Measurements from ENCODE around the gene DPP4.
"Not testable (repeated sequence)": the region's sequence is repeated elsewhere in the genome, so short reads cannot be mapped to it uniquely, and the experiment has no call there.

The DPP4 gene

GRCh38 chr2:162058973-162059668 lies 14.9 kb downstream of the DPP4 start:
- no peak overlapping the region for H3K9ac ChIP-seq (ENCODE audit: insufficient read length)
- H3K27ac ChIP-seq, result no peak overlapping the region
- TF ChIP-seq FOXP2 (optimal IDR thresholded peaks at IDR 0.05; ENCODE audit: control extremely low read depth, extremely low read length, insufficient read depth) (no peak), EZH2 (IDR thresholded peaks at IDR 0.05) (no peak), POLR2AphosphoS5 (IDR thresholded peaks at IDR 0.05; ENCODE audit: borderline replicate concordance, low read depth, low read length) (no peak)
- DNase-seq (ENCODE audit: low read depth, low spot score), result no peak
- no peak overlapping the region for H3K4me3 ChIP-seq
- 0 out of 2 replicates have a peak, but pooled peaks cover 8% of the 10 kb centered on the region for H3K9me3 ChIP-seq (ENCODE audit: low read depth, low read length)
- H3K36me3 ChIP-seq (ENCODE audit: insufficient read depth, low read length), result no peaks in the 10 kb centered on the region

- H3K4me3 ChIP-seq, result no peak overlapping the region
- TF ChIP-seq POLR2AphosphoS5 (IDR thresholded peaks at IDR 0.05; ENCODE audit: borderline replicate concordance, low read depth, low read length) (no peak), FOXP2 (optimal IDR thresholded peaks at IDR 0.05; ENCODE audit: control extremely low read depth, extremely low read length, insufficient read depth) (no peak), EZH2 (IDR thresholded peaks at IDR 0.05) (no peak)
- H3K9me3 ChIP-seq (ENCODE audit: low read depth, low read length), result 0 out of 2 replicates have a peak, but pooled peaks cover 8% of the 10 kb centered on the region
- DNase-seq (ENCODE audit: low read depth, low spot score), result no peak
- no peaks in the 10 kb centered on the region for H3K36me3 ChIP-seq (ENCODE audit: insufficient read depth, low read length)
- no peak overlapping the region for H3K9ac ChIP-seq (ENCODE audit: insufficient read length)
- H3K27ac ChIP-seq, result no peak overlapping the region
These were observed 16.6 kb downstream of the DPP4 start for GRCh38 chr2:162057426-162057825.

GRCh38 chr2:162056796-162057399 lies 17.1 kb downstream of the DPP4 start:
- TF ChIP-seq FOXP2 (optimal IDR thresholded peaks at IDR 0.05; ENCODE audit: control extremely low read depth, extremely low read length, insufficient read depth) (no peak), EZH2 (IDR thresholded peaks at IDR 0.05) (no peak), POLR2AphosphoS5 (IDR thresholded peaks at IDR 0.05; ENCODE audit: borderline replicate concordance, low read depth, low read length) (no peak)
- no peak for DNase-seq (ENCODE audit: low read depth, low spot score)
- Histone ChIP-seq H3K36me3 (ENCODE audit: insufficient read depth, low read length) (no peaks in the 10 kb centered on the region), H3K9me3 (ENCODE audit: low read depth, low read length) (0 out of 2 replicates have a peak, but pooled peaks cover 8% of the 10 kb centered on the region), H3K27ac (no peak overlapping the region), H3K4me3 (no peak overlapping the region), H3K9ac (ENCODE audit: insufficient read length) (no peak overlapping the region)

- no peak for DNase-seq (ENCODE audit: low read depth, low spot score)
- no peak for TF ChIP-seq EZH2 (IDR thresholded peaks at IDR 0.05)
- no peak for TF ChIP-seq FOXP2 (optimal IDR thresholded peaks at IDR 0.05; ENCODE audit: control extremely low read depth, extremely low read length, insufficient read depth)
- no peak for TF ChIP-seq POLR2AphosphoS5 (IDR thresholded peaks at IDR 0.05; ENCODE audit: borderline replicate concordance, low read depth, low read length)
- Histone ChIP-seq H3K9ac (ENCODE audit: insufficient read length) (no peak overlapping the region), H3K9me3 (ENCODE audit: low read depth, low read length) (0 out of 2 replicates have a peak, but pooled peaks cover 8% of the 10 kb centered on the region), H3K27ac (no peak overlapping the region), H3K36me3 (ENCODE audit: insufficient read depth, low read length) (no peaks in the 10 kb centered on the region), H3K4me3 (no peak overlapping the region)
These were observed 20.2 kb downstream of the DPP4 start for GRCh38 chr2:162053808-162054155.

GRCh38 chr2:162053066-162053807 lies 20.8 kb downstream of the DPP4 start:
- no peak overlapping the region for H3K27ac ChIP-seq
- no peak for TF ChIP-seq FOXP2 (optimal IDR thresholded peaks at IDR 0.05; ENCODE audit: control extremely low read depth, extremely low read length, insufficient read depth)
- no peak for TF ChIP-seq EZH2 (IDR thresholded peaks at IDR 0.05)
- no peak for TF ChIP-seq POLR2AphosphoS5 (IDR thresholded peaks at IDR 0.05; ENCODE audit: borderline replicate concordance, low read depth, low read length)
- no peaks in the 10 kb centered on the region for H3K36me3 ChIP-seq (ENCODE audit: insufficient read depth, low read length)
- H3K4me3 ChIP-seq, result no peak overlapping the region
- 0 out of 2 replicates have a peak, but pooled peaks cover 8% of the 10 kb centered on the region for H3K9me3 ChIP-seq (ENCODE audit: low read depth, low read length)
- H3K9ac ChIP-seq (ENCODE audit: insufficient read length), result no peak overlapping the region
- DNase-seq (ENCODE audit: low read depth, low spot score), result no peak

GRCh38 chr2:162050513-162050961 lies 23.5 kb downstream of the DPP4 start:
- TF ChIP-seq FOXP2 (optimal IDR thresholded peaks at IDR 0.05; ENCODE audit: control extremely low read depth, extremely low read length, insufficient read depth) (no peak), POLR2AphosphoS5 (IDR thresholded peaks at IDR 0.05; ENCODE audit: borderline replicate concordance, low read depth, low read length) (no peak), EZH2 (IDR thresholded peaks at IDR 0.05) (no peak)
- Histone ChIP-seq H3K27ac (no peak overlapping the region), H3K9me3 (ENCODE audit: low read depth, low read length) (no peaks in the 10 kb centered on the region), H3K9ac (ENCODE audit: insufficient read length) (no peak overlapping the region), H3K4me3 (no peak overlapping the region), H3K36me3 (ENCODE audit: insufficient read depth, low read length) (no peaks in the 10 kb centered on the region)
- no peak for DNase-seq (ENCODE audit: low read depth, low spot score)

GRCh38 chr2:162049089-162049488 lies 24.9 kb downstream of the DPP4 start:
- not testable (repeated sequence) for DNase-seq (ENCODE audit: low read depth, low spot score); H3K27ac ChIP-seq; H3K4me3 ChIP-seq; H3K9me3 ChIP-seq (ENCODE audit: low read depth, low read length); H3K9ac ChIP-seq (ENCODE audit: insufficient read length); H3K36me3 ChIP-seq (ENCODE audit: insufficient read depth, low read length)

- no peak for DNase-seq (ENCODE audit: low read depth, low spot score)
- TF ChIP-seq FOXP2 (optimal IDR thresholded peaks at IDR 0.05; ENCODE audit: control extremely low read depth, extremely low read length, insufficient read depth) (no peak), POLR2AphosphoS5 (IDR thresholded peaks at IDR 0.05; ENCODE audit: borderline replicate concordance, low read depth, low read length) (no peak), EZH2 (IDR thresholded peaks at IDR 0.05) (no peak)
- no peak overlapping the region for H3K27ac ChIP-seq
- no peak overlapping the region for H3K4me3 ChIP-seq
- no peaks in the 10 kb centered on the region for H3K36me3 ChIP-seq (ENCODE audit: insufficient read depth, low read length)
- no peaks in the 10 kb centered on the region for H3K9me3 ChIP-seq (ENCODE audit: low read depth, low read length)
- no peak overlapping the region for H3K9ac ChIP-seq (ENCODE audit: insufficient read length)
These were observed 29.4 kb downstream of the DPP4 start for GRCh38 chr2:162044586-162044985.

Data from SK-N-MC (cell line).